Natural killer cell (primary cell): ENCODE results near the gene ABCC4. TPM values are rescaled to one million over a fixed set of nuclear protein-coding genes. Genes with fewer than 3 reads are reported as not detected.

Source experiments
- ATAC-seq, 3 donors: fragments of 150-1000 bp in 2 of 3; fragments of 200-7000 bp in 1 of 3; cut with Tn5 transposase; 1 replicate in 1 of 3; 2 replicates in 2 of 3; pipeline ENCODE4 v1.10.0; 2021; ENCODE audit warnings: mild to moderate bottlenecking in 2 of 3, moderate library complexity in 2 of 3
- DNase-seq, 2 donors: peaks; one replicate each; pipeline versions ENCODE4 v3.0.0 to v3.0.0-alpha.2; 2013 to 2021; ENCODE audit warnings: mixed read lengths in 1 of 2
- H3K27ac ChIP-seq: one replicate; pipeline ENCODE4 v1.5.1; 2013; ENCODE audit warnings: mild to moderate bottlenecking, low read length
- H3K27me3 ChIP-seq: one replicate; pipeline ENCODE4 v1.6.1; 2013; ENCODE audit warnings: low read length; ENCODE audit not compliant: control insufficient read depth, insufficient read depth
- H3K36me3 ChIP-seq: one replicate; pipeline ENCODE4 v1.6.1; 2013; ENCODE audit warnings: low read length; ENCODE audit not compliant: control insufficient read depth, insufficient read depth
- H3K4me1 ChIP-seq: one replicate; pipeline ENCODE4 v1.6.1; 2013; ENCODE audit warnings: low read length; ENCODE audit not compliant: control insufficient read depth, insufficient read depth
- H3K4me3 ChIP-seq: one replicate; pipeline ENCODE4 v1.5.1; 2013; ENCODE audit warnings: low read length
- H3K9me3 ChIP-seq: one replicate; pipeline ENCODE4 v1.6.1; 2013; ENCODE audit warnings: low read length; ENCODE audit not compliant: control insufficient read depth, insufficient read depth
- H3K27ac Mint-ChIP-seq, 2 donors: one replicate each; pipeline ENCODE4 v1.8.0; 2022; ENCODE audit warnings: mild to moderate bottlenecking in 2 of 2, mixed read lengths in 2 of 2, moderate library complexity in 1 of 2
- H3K27me3 Mint-ChIP-seq, 2 donors: one replicate each; pipeline ENCODE4 v1.8.0; 2022; ENCODE audit warnings: low read depth in 2 of 2, mixed read lengths in 2 of 2
- H3K36me3 Mint-ChIP-seq: one replicate; pipeline ENCODE4 v1.8.0; 2022; ENCODE audit warnings: mixed read lengths
- H3K4me1 Mint-ChIP-seq, 2 donors: one replicate each; pipeline ENCODE4 v1.8.0; 2022; ENCODE audit warnings: mixed read lengths in 2 of 2
- H3K4me3 Mint-ChIP-seq: one replicate; pipeline ENCODE4 v1.8.0; 2022; ENCODE audit warnings: mild to moderate bottlenecking, moderate library complexity, mixed read lengths
- H3K9me3 Mint-ChIP-seq, 2 donors: one replicate each; pipeline ENCODE4 v1.8.0; 2022; ENCODE audit warnings: mixed read lengths in 2 of 2
- CTCF ChIP-seq: fragments of 200-600 bp; IDR thresholded peaks from one replicate; pipeline ENCODE4 v1.8.0; 2022; ENCODE audit warnings: antibody characterized with exemption
- WGBS: methylation state at CpG from one replicate; pipeline ENCODE4 v1.1.7; 2013; ENCODE audit warnings: missing lambda C conversion rate; ENCODE audit not compliant: insufficient coverage; 5-methylcytosine and 5-hydroxymethylcytosine counted together
- intact Hi-C: fragments of 100-400 bp; cut with micrococcal nuclease; formaldehyde crosslinking; loops from one replicate; pipeline ENCODE4 v1.14.2; 2022
- total RNA-seq, 4 donors: library from RNA; stranded (reverse); fragments of 120-200 nt in 1 of 4; gene quantifications; one replicate each; pipeline versions ENCODE4 v1.2.3 to v1.2.4, GENCODE V29; 2013 to 2022

Gene ABCC4
- total RNA-seq, 3 donors from 2014 or later (not counting 1 experiment from before 2014, with no cell fraction given), result 4.8 to 10.3 (median 6.5) TPM

- no peak for TF ChIP-seq CTCF
- Histone ChIP-seq H3K9me3 (no peaks in the 10 kb centered on the region), H3K27me3 (no peaks in the 10 kb centered on the region), H3K4me1 (peaks cover 8% of the 10 kb centered on the region), H3K4me3 (no peak overlapping the region), H3K36me3 (peaks cover 7% of the 10 kb centered on the region), H3K27ac (no peak overlapping the region)
- H3K4me3 Mint-ChIP-seq, result no peak overlapping the region
- peaks cover 24% of the 10 kb centered on the region in 2 donors for H3K4me1 Mint-ChIP-seq
- H3K9me3 Mint-ChIP-seq, result no peaks in the 10 kb centered on the region
- peak overlapping the region in 1 of 2 donors; percentile 27 for H3K27ac Mint-ChIP-seq
- H3K36me3 Mint-ChIP-seq, result no peaks in the 10 kb centered on the region
- 46% methylated on average over 5 of the region's 5 CpGs for WGBS
- ATAC-seq (no peak), DNase-seq (no peak)
- intact Hi-C loops, result no loop called here
- H3K27me3 Mint-ChIP-seq, result no peaks in the 10 kb centered on the region
Measured at GRCh38 chr13:95180513-95181245, 120.6 kb downstream of the ABCC4 start.

- ATAC-seq (no peak), DNase-seq (peak in 1 of 2 donors; percentile 55)
- Histone ChIP-seq H3K27ac (no peak overlapping the region), H3K4me1 (peaks cover 3% of the 10 kb centered on the region), H3K27me3 (no peaks in the 10 kb centered on the region), H3K4me3 (no peak overlapping the region), H3K9me3 (no peaks in the 10 kb centered on the region), H3K36me3 (peaks cover 7% of the 10 kb centered on the region)
- Mint-ChIP-seq H3K27ac (no peak overlapping the region), H3K36me3 (peaks cover 8% of the 10 kb centered on the region), H3K9me3 (no peaks in the 10 kb centered on the region), H3K4me3 (no peak overlapping the region), H3K4me1 (peaks cover 12 to 13% of the 10 kb centered on the region in 2 donors), H3K27me3 (no peaks in the 10 kb centered on the region)
- 67% methylated on average over 5 of the region's 5 CpGs for WGBS
- intact Hi-C loops, result no loop called here
- TF ChIP-seq CTCF, result no peak
Measured at GRCh38 chr13:95176611-95177259, 124.5 kb downstream of the ABCC4 start.

GRCh38 chr13:95174517-95174916 lies 126.7 kb downstream of the ABCC4 start:
- H3K27ac Mint-ChIP-seq, result no peak overlapping the region
- peaks cover 8% of the 10 kb centered on the region for H3K36me3 Mint-ChIP-seq
- Histone ChIP-seq H3K27ac (no peak overlapping the region), H3K27me3 (no peaks in the 10 kb centered on the region), H3K9me3 (no peaks in the 10 kb centered on the region), H3K4me3 (no peak overlapping the region), H3K4me1 (no peaks in the 10 kb centered on the region), H3K36me3 (peaks cover 7% of the 10 kb centered on the region)
- no peak for TF ChIP-seq CTCF
- H3K4me3 Mint-ChIP-seq, result no peak overlapping the region
- intact Hi-C loops, result no loop called here
- no peak for DNase-seq
- no peaks in the 10 kb centered on the region for H3K9me3 Mint-ChIP-seq
- H3K27me3 Mint-ChIP-seq, result no peaks in the 10 kb centered on the region
- ATAC-seq, result no peak
- H3K4me1 Mint-ChIP-seq, result no peaks in the 10 kb centered on the region
- 94% methylated on average over 12 of the region's 14 CpGs for WGBS
